GM06990 (cell line): ENCODE data around the gene CCL4.
"Not testable (repeated sequence)": the region's sequence is repeated elsewhere in the genome, so short reads cannot be mapped to it uniquely, and the experiment has no call there.

Source experiments
- DNase-seq: peaks from one replicate; pipeline ENCODE4 v3.0.0-alpha.2; 2011; ENCODE audit not compliant: insufficient read length; ENCODE audit errors: extremely low read depth
- H3K27me3 ChIP-seq: replicated peaks from 2 replicates; pipeline ENCODE4 v1.6.0; 2011; ENCODE audit warnings: low read length; ENCODE audit not compliant: control insufficient read depth, insufficient read depth
- H3K36me3 ChIP-seq: 2 replicates; pipeline ENCODE4 v1.5.1; 2011; ENCODE audit warnings: low read length; ENCODE audit not compliant: control insufficient read depth, insufficient read depth
- H3K4me3 ChIP-seq: replicated peaks from 2 replicates; pipeline ENCODE4 v1.5.1; 2011; ENCODE audit warnings: low read depth, mild to moderate bottlenecking, control low read depth, low read length
- CTCF ChIP-seq: IDR thresholded peaks from 2 replicates; pipeline ENCODE4 v1.5.1; 2011; ENCODE audit warnings: low read length, control low read depth, mild to moderate bottlenecking, inconsistent platforms; ENCODE audit not compliant: insufficient read depth, poor library complexity, severe bottlenecking

The CCL4 gene

GRCh38 chr17:36071751-36072150 is 31.9 kb upstream of the CCL4 start:
- Histone ChIP-seq H3K27me3 (no peaks in the 10 kb centered on the region), H3K36me3 (no peaks in the 10 kb centered on the region; the same call in 1 of the 2 replicates), H3K4me3 (no peak overlapping the region)
- no peak for TF ChIP-seq CTCF
- DNase-seq, result no peak

DNA sequence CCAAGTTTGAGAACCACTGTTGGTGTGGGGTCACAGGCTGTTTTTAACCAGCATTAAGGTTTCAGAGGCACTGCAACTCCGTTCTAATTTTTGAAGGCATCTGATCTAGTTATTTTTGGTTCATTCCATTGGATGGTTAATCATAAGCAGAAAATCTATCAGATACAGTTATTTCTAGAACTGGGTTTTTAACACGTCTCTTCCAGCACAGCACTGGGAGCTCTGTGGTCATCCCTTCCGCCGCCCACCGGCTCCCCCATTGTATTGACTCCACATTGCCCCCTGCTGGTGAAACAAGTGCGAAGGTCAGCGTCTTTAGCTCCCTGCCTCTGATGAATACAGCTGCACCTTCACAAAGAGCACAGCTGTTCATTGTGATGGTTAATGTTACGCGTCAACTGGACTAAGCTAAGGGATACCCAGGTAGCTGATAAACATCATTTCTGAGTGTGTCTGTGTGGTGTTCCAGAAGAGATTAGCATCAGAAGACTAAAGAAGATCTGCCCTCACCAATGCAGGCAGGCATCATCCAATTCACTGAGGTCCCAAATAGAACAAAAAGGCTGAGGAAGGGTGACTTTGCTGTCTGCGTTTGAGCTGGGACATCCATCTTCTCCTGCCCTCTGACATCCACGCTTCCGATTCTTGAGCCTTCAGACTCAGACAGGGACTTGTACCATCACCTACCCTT is 31.1 kb upstream of the CCL4 start:
- Histone ChIP-seq H3K36me3 (no peaks in the 10 kb centered on the region; the same call in 1 of the 2 replicates), H3K4me3 (no peak overlapping the region), H3K27me3 (no peaks in the 10 kb centered on the region)
- TF ChIP-seq CTCF, result peak; percentile 81
- DNase-seq, result peak; percentile 69

DNA sequence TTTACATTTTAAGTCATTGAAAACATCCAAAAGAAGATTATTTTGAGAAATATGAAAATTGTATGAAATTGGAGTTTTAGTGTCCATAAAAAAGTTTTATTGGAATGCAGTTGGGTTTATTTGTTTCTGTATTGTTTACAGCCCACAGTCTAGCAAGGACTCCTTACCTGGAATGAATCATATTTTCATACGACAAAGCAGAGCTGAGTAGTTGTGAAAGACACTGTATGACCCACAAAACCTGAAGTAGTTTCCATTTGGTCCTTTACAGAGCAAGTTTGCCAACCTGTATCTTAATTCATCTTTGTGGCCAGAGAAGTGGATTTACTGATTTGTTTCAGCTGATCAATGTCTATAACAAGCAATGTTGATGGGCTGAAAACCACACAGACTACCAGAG is 29.3 kb upstream of the CCL4 start:
- DNase-seq, result no peak
- Histone ChIP-seq H3K27me3 (no peaks in the 10 kb centered on the region), H3K36me3 (no peaks in the 10 kb centered on the region; the same call in 1 of the 2 replicates), H3K4me3 (no peak overlapping the region)
- TF ChIP-seq CTCF, result no peak

DNA sequence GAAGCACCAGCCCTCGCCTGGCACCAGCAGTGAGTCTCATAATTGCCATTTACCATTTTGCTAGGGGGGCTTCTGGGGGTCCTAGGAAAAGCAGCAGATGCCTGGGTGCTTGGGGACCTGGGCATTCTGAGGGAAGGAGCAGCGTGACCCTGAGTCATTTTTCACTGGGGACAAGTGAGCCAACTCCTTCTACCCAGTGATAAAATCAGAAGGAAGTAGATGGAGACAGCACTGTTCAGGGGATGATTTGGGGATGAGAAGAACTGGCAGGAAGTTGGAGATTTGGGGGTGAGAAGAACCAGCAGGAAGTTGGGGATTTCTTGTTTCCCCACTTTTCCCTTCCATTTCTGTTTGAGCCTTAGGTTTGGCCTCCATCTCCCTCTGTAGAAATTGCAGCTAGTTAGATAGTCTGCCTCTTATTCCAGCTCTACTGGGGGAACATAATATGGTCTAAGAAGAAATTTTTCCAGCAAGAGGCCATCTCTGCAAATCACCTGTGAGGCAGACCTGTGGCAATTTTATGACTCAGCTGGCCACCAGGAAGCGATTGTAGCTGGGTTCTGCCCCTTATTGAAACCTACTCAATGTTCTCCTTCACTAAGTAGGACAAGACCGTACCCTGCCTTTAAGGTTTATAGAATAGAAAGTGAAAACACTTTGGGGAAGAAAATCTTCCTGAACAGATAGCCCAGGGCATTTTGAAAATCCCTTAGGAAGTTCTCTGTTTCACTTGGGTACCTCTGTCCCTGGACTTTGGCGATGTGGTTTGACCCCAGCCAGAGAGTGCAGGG is 21.8 kb upstream of the CCL4 start:
- not testable (repeated sequence) for H3K27me3 ChIP-seq, H3K36me3 ChIP-seq
- H3K4me3 ChIP-seq, result peak overlapping the region; percentile 42
- DNase-seq, result peak; percentile 43

- peak overlapping the region; percentile 42 for H3K4me3 ChIP-seq
- not testable (repeated sequence) for H3K27me3 ChIP-seq, H3K36me3 ChIP-seq
- DNase-seq, result peak; percentile 70
These were observed 21.0 kb upstream of the CCL4 start for GRCh38 chr17:36082482-36083120.

- H3K4me3 ChIP-seq, H3K36me3 ChIP-seq, H3K27me3 ChIP-seq, DNase-seq: not testable (repeated sequence)
These were observed 19.9 kb upstream of the CCL4 start for GRCh38 chr17:36083691-36084090.

DNA sequence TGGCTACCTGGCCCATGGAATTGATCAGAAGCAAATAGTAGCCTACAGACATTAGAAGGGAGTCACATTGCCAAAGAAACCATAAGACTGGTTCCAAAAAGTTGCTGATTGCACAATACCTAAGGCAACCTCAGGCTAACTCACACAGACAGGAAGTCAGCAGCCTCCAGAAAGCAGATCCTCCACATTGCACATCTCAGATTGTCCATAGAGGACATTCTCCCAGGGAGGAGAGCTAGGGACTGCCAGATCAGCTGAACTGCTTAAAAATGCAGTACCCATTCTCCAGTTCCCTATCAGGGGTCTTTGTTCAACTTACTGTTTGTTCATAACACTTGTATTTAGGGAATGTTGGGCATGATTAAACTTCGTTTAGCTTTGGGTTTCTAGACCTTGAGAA is 17.9 kb upstream of the CCL4 start:
- TF ChIP-seq CTCF, result no peak
- no peaks in the 10 kb centered on the region for H3K36me3 ChIP-seq
- H3K27me3 ChIP-seq, result no peaks in the 10 kb centered on the region
- H3K4me3 ChIP-seq, result no peak overlapping the region
- DNase-seq, result no peak
